HG02571 (cell line): ENCODE data around the gene EFCAB6.
A peak's percentile ranks its signal among the peaks of the same experiment; 100 is the strongest.

Experiments used
- ATAC-seq: cut with Tn5 transposase; IDR thresholded peaks from one replicate; pipeline ENCODE4 v1.9.1; 2021; ENCODE audit warnings: mild to moderate bottlenecking, moderate library complexity; ENCODE audit not compliant: unreplicated experiment

The EFCAB6 gene

GRCh38 chr22:43812149-43812842 is at the start of gene EFCAB6:
TSS of gene EFCAB6 (minus strand) at chr22:43812305. CDS start at chr22:43782318, 29,987 bp downstream.
- peak; percentile 86 for ATAC-seq

GRCh38 chr22:43861529-43861928 is 49.4 kb upstream of the EFCAB6 start:
- no peak for ATAC-seq

- ATAC-seq: no peak
Measured at GRCh38 chr22:43860831-43861230, 48.7 kb upstream of the EFCAB6 start.

GRCh38 chr22:43860126-43860525 is 48.0 kb upstream of the EFCAB6 start:
- ATAC-seq: no peak

GRCh38 chr22:43859621-43860020 is 47.5 kb upstream of the EFCAB6 start:
- no peak for ATAC-seq

- ATAC-seq: no peak
Measured at GRCh38 chr22:43859176-43859575, 47.1 kb upstream of the EFCAB6 start.

- no peak for ATAC-seq
Measured at GRCh38 chr22:43858156-43858895, 46.2 kb upstream of the EFCAB6 start.

GRCh38 chr22:43857367-43857766 is 45.3 kb upstream of the EFCAB6 start:
- no peak for ATAC-seq

GRCh38 chr22:43855431-43855830 is 43.3 kb upstream of the EFCAB6 start:
- ATAC-seq: no peak

- ATAC-seq: no peak
Measured at GRCh38 chr22:43854786-43855271, 42.7 kb upstream of the EFCAB6 start.

GRCh38 chr22:43854121-43854785 is 42.1 kb upstream of the EFCAB6 start:
- ATAC-seq: no peak

- no peak for ATAC-seq
Measured at GRCh38 chr22:43853328-43853931, 41.3 kb upstream of the EFCAB6 start.

- no peak for ATAC-seq
Measured at GRCh38 chr22:43852573-43853327, 40.6 kb upstream of the EFCAB6 start.

- ATAC-seq: no peak
Measured at GRCh38 chr22:43851979-43852307, 39.8 kb upstream of the EFCAB6 start.

GRCh38 chr22:43851058-43851978 is 39.2 kb upstream of the EFCAB6 start:
- no peak for ATAC-seq

- no peak for ATAC-seq
Measured at GRCh38 chr22:43850529-43850928, 38.4 kb upstream of the EFCAB6 start.

- ATAC-seq: no peak
Measured at GRCh38 chr22:43849731-43850130, 37.6 kb upstream of the EFCAB6 start.

- no peak for ATAC-seq
Measured at GRCh38 chr22:43848366-43849171, 36.5 kb upstream of the EFCAB6 start.
